Endothelial cell of umbilical vein (primary cell): ENCODE measurements around the gene PTPN14. TPM values are rescaled to one million over a fixed set of nuclear protein-coding genes. Genes with fewer than 3 reads are reported as not detected.
"Not testable (repeated sequence)": the region's sequence is repeated elsewhere in the genome, so short reads cannot be mapped to it uniquely, and the experiment has no call there.

ENCODE experiments used
- BruUV-seq: library from RNA; stranded (reverse); fragments of 400-500 nt; replicated peaks from 2 replicates; lab custom pipeline; 2021; lab: Mats Ljungman, UMichigan
- CTCF ChIA-PET: fragments of 300-600, 350-600 bp; sonication (Branson Sonifier 250); formaldehyde crosslinking; loops from one replicate; lab custom pipeline; 2021; ENCODE audit warnings: antibody characterized with exemption, inconsistent platforms; lab: Charles Lee
- POLR2A ChIA-PET: fragments of 300-600, 350-600 bp; sonication (Branson Sonifier 250); formaldehyde crosslinking; loops from one replicate; lab custom pipeline; 2021; ENCODE audit warnings: antibody characterized with exemption, inconsistent platforms; lab: Charles Lee
- DNase-seq: peaks from one replicate; pipeline ENCODE4 v3.0.0-alpha.2; 2011; ENCODE audit warnings: low read depth, low spot score
- FAIRE-seq: peaks from 2 replicates; lab custom pipeline; 2011; peaks lifted over from hg19 to GRCh38; lab: Jason Lieb, UNC
- H2AFZ ChIP-seq: 2 replicates; pipeline ENCODE4 v1.6.0; 2012; ENCODE audit warnings: low read depth, low read length, control low read depth, inconsistent platforms
- H3K27ac ChIP-seq: 2 replicates; pipeline ENCODE4 v1.5.1; 2011; ENCODE audit warnings: low read depth, mild to moderate bottlenecking, control low read depth, low read length, moderate library complexity; ENCODE audit not compliant: insufficient read depth
- H3K27me3 ChIP-seq, 2 experiments: 2 replicates each; pipeline versions ENCODE4 v1.6.0 to v1.6.1; 2011; ENCODE audit warnings: low read length in 2 of 2, mixed read lengths in 1 of 2; ENCODE audit not compliant: control insufficient read depth in 2 of 2, insufficient read depth in 2 of 2
- H3K36me3 ChIP-seq, 2 experiments: 2 replicates in 1 of 2; 3 replicates in 1 of 2; pipeline ENCODE4 v1.5.1; 2011; ENCODE audit warnings: low read length in 2 of 2, mild to moderate bottlenecking in 1 of 2, moderate library complexity in 1 of 2; ENCODE audit not compliant: control insufficient read depth in 2 of 2, insufficient read depth in 2 of 2; ENCODE audit errors: extremely low read depth in 1 of 2
- H3K4me1 ChIP-seq: 3 replicates; pipeline ENCODE4 v1.5.1; 2011; ENCODE audit warnings: mild to moderate bottlenecking, low read length; ENCODE audit not compliant: control insufficient read depth, insufficient read depth; ENCODE audit errors: extremely low read depth
- H3K4me2 ChIP-seq: 2 replicates; pipeline ENCODE4 v1.6.1; 2011; ENCODE audit warnings: low read length, control low read depth, mixed read lengths; ENCODE audit not compliant: insufficient read depth
- H3K4me3 ChIP-seq, 3 experiments: fragments of 200-600 bp in 1 of 3; sonication (generic), shearing (Covaris generic) in 1 of 3; replicated peaks in 1 of 3; 2 replicates each; pipeline ENCODE4 v1.5.1; 2011 to 2016; ENCODE audit warnings: control low read depth in 3 of 3, low read length in 3 of 3, mild to moderate bottlenecking in 2 of 3, inconsistent platforms in 1 of 3, low read depth in 1 of 3, moderate library complexity in 1 of 3; ENCODE audit not compliant: insufficient read depth in 1 of 3
- H3K79me2 ChIP-seq: 2 replicates; pipeline ENCODE4 v1.6.0; 2012; ENCODE audit warnings: low read length, inconsistent platforms; ENCODE audit not compliant: control insufficient read depth, insufficient read depth
- H3K9ac ChIP-seq: replicated peaks from 2 replicates; pipeline ENCODE3; 2011; ENCODE audit warnings: low read length, control low read depth; ENCODE audit not compliant: insufficient read depth; ENCODE audit errors: extremely low read depth
- H3K9me1 ChIP-seq: replicated peaks from 3 replicates; pipeline ENCODE4 v1.6.0; 2011; ENCODE audit warnings: mild to moderate bottlenecking, low read length; ENCODE audit not compliant: control insufficient read depth, insufficient read depth; ENCODE audit errors: extremely low read depth
- H3K9me3 ChIP-seq: replicated peaks from 2 replicates; pipeline ENCODE4 v1.5.1; 2012; ENCODE audit warnings: low read length, inconsistent platforms; ENCODE audit not compliant: control insufficient read depth, insufficient read depth
- H4K20me1 ChIP-seq: replicated peaks from 2 replicates; pipeline ENCODE3; 2011; ENCODE audit warnings: mild to moderate bottlenecking, low read length; ENCODE audit not compliant: control insufficient read depth, insufficient read depth; ENCODE audit errors: extremely low read depth
- CTCF ChIP-seq, 2 donors: IDR thresholded peaks; 1 replicate in 1 of 2; 2 replicates in 1 of 2; pipeline ENCODE4 v1.5.1; 2011; ENCODE audit warnings: low read length in 2 of 2, mild to moderate bottlenecking in 2 of 2, moderate library complexity in 2 of 2, control low read depth in 1 of 2, inconsistent platforms in 1 of 2, low read depth in 1 of 2; ENCODE audit not compliant: insufficient read depth in 1 of 2; ENCODE audit errors: extremely low read depth in 1 of 2
- EZH2 ChIP-seq: IDR thresholded peaks from 2 replicates; pipeline ENCODE4 v1.6.1; 2012; ENCODE audit warnings: borderline replicate concordance, low read depth, mild to moderate bottlenecking, moderate library complexity, low read length, inconsistent platforms; ENCODE audit not compliant: severe bottlenecking
- FOS ChIP-seq: IDR thresholded peaks from 2 replicates; pipeline ENCODE4 v1.6.1; 2011; ENCODE audit warnings: mild to moderate bottlenecking, low read length, moderate library complexity, borderline replicate concordance; ENCODE audit not compliant: insufficient read depth
- GATA2 ChIP-seq: IDR thresholded peaks from 2 replicates; pipeline ENCODE4 v1.7.0; 2011; ENCODE audit warnings: low read depth, mild to moderate bottlenecking, moderate library complexity, mixed read lengths, low read length; ENCODE audit not compliant: insufficient read length, insufficient read depth
- JUN ChIP-seq: IDR thresholded peaks from 2 replicates; pipeline ENCODE4 v1.6.1; 2011; ENCODE audit warnings: borderline replicate concordance, low read depth; ENCODE audit not compliant: insufficient read length, insufficient read depth
- MYC ChIP-seq: IDR thresholded peaks from one replicate; pipeline ENCODE4 v1.6.1; 2011; ENCODE audit warnings: mild to moderate bottlenecking, low read depth, low read length
- POLR2A ChIP-seq: IDR thresholded peaks from 2 replicates; pipeline ENCODE4 v1.6.1; 2012; ENCODE audit warnings: low read depth, mild to moderate bottlenecking, control low read depth, low read length
- POLR2AphosphoS5 ChIP-seq: IDR thresholded peaks from 2 replicates; pipeline ENCODE4 v1.6.1; 2012; ENCODE audit warnings: low read depth, mild to moderate bottlenecking, control low read depth, low read length, moderate library complexity; ENCODE audit not compliant: insufficient read depth
- dilution Hi-C: fragments of 300-500 bp; cut with MboI; formaldehyde crosslinking; loops from one replicate; pipeline ENCODE4 v1.15.0; 2019; ENCODE audit warnings: low sequenced_read_pairs; ENCODE audit not compliant: extremely low pct_ligation_motif_present
- intact Hi-C: fragments of 100-400 bp; cut with micrococcal nuclease; formaldehyde crosslinking; loops from one replicate; pipeline ENCODE4 v1.10.0; 2022
- polyA plus RNA-seq, 4 experiments: library from polyadenylated mRNA; depleted of rRNA in 3 of 4; stranded (reverse) in 3 of 4; unstranded in 1 of 4; fragments of >200 nt; gene quantifications; 2 replicates each; pipeline versions ENCODE4 v1.2.1 to v1.2.3, GENCODE V29; 2011 to 2012; ENCODE audit warnings: missing spikeins in 1 of 4
- total RNA-seq: library from RNA; stranded (reverse); gene quantifications from 2 replicates; pipeline ENCODE4 v1.2.3, GENCODE V29; 2021
- TF ChIP-seq, protein P1 (sequence below): IDR thresholded peaks from 2 replicates; pipeline ENCODE4 v1.6.1; 2011; ENCODE audit not compliant: insufficient read depth, insufficient read length

PTPN14 gene
- total and polyA plus RNA-seq, 2 donors (not counting 3 experiments of a cell fraction or from before 2014, with no cell fraction given) = 18.5 to 93.0 TPM

- Histone ChIP-seq H4K20me1 (peaks cover 8% of the 10 kb centered on the region), H3K4me2 (no peak overlapping the region), H3K4me3 (no peak overlapping the region), H3K36me3 (no peaks in the 10 kb centered on the region), H3K9me3 (no peaks in the 10 kb centered on the region), H3K27me3 (no peaks in the 10 kb centered on the region), H2AFZ (no peak overlapping the region), H3K9me1 (no peaks in the 10 kb centered on the region), H3K4me1 (peaks cover 2% of the 10 kb centered on the region), H3K79me2 (peaks cover 94% of the 10 kb centered on the region), H3K27ac (no peak overlapping the region), H3K9ac (no peak overlapping the region)
- dilution Hi-C loops = no loop called here
- FAIRE-seq = no peak
- intact Hi-C loops = no loop called here
- CTCF ChIA-PET = interaction anchor here (1.6 kb wide), 1 partner anchor 15 kb away, joined by 4 read pairs; no protein-coding TSS in a partner anchor
- no TSS peak for BruUV-seq
- TF ChIP-seq MYC (no peak), FOS (no peak), POLR2AphosphoS5 (no peak), CTCF (IDR thresholded peaks at IDR 0.05; ENCODE audit: extremely low read depth in 1 of 2, insufficient read depth in 1 of 2, low read depth in 1 of 2, low read length in 2 of 2) (no peak), JUN (no peak), EZH2 (no peak), GATA2 (no peak), POLR2A (no peak)
- TF ChIP-seq, protein P1, sequence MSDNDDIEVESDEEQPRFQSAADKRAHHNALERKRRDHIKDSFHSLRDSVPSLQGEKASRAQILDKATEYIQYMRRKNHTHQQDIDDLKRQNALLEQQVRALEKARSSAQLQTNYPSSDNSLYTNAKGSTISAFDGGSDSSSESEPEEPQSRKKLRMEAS = no peak
- POLR2A ChIA-PET = no interaction called here
- no peak for DNase-seq
Measured at GRCh38 chr1:214523124-214523824, 28.1 kb downstream of the PTPN14 start.

DNA sequence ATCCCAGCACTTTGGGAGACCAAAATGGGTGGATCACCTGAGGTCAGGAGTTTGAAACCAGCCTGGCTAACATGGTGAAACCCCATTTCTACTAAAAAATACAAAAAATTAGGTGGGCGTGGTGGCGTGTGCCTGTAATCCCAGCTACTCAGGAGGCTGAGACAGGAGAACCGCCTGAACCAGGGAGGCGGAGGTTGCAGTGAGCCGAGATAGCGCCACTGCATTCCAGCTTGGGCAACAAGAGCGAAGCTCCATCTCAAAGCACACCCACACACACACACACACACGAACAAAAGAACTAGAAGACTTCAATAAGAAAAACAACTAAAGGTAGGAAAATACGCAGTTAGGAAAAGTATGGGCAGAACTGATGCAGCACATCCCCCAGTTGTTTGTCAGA, 29.9 kb downstream of the PTPN14 start:
- BruUV-seq, H3K4me1 ChIP-seq, H3K9ac ChIP-seq, intact Hi-C loops, FAIRE-seq, H3K4me3 ChIP-seq, H3K4me2 ChIP-seq, H3K9me3 ChIP-seq, H3K27me3 ChIP-seq, POLR2A ChIA-PET, H3K36me3 ChIP-seq, H2AFZ ChIP-seq, dilution Hi-C loops, H3K9me1 ChIP-seq, H3K27ac ChIP-seq, H4K20me1 ChIP-seq, DNase-seq: not testable (repeated sequence)
- CTCF ChIA-PET = interaction anchor here (0.9 to 1.6 kb wide), 6 partner anchors 15 to 64 kb away, joined by 3 to 4 read pairs (median 4); no protein-coding TSS in a partner anchor
- H3K79me2 ChIP-seq = peaks cover 95% of the 10 kb centered on the region
